ENCODE data around the gene ZNF274. TPM values are rescaled to one million over a fixed set of nuclear protein-coding genes. Genes with fewer than 3 reads are reported as not detected.
"Not testable (repeated sequence)": the region's sequence is repeated elsewhere in the genome, so short reads cannot be mapped to it uniquely, and the experiment has no call there.

The ZNF274 gene
- polyA plus RNA-seq, 12 donors = 7.6 to 21.2 (median 9.4) TPM; not detected in 1

- DNase-seq = no peak
Measured at GRCh38 chr19:58204566-58204965, 21.7 kb downstream of the ZNF274 start.

- DNase-seq = no peak
Measured at GRCh38 chr19:58209577-58209976, 26.7 kb downstream of the ZNF274 start.

- DNase-seq = no peak
Measured at GRCh38 chr19:58212336-58213074, 29.6 kb downstream of the ZNF274 start.

- no peak for DNase-seq
Measured at GRCh38 chr19:58213075-58213369, 30.2 kb downstream of the ZNF274 start.

- DNase-seq = no peak
Measured at GRCh38 chr19:58217069-58217481, 34.2 kb downstream of the ZNF274 start.

- no peak for DNase-seq
Measured at GRCh38 chr19:58217607-58218391, 34.9 kb downstream of the ZNF274 start.

GRCh38 chr19:58218899-58219298, 36.0 kb downstream of the ZNF274 start:
- DNase-seq = no peak

- no peak for DNase-seq
Measured at GRCh38 chr19:58227964-58228584, 45.2 kb downstream of the ZNF274 start.

GRCh38 chr19:58228585-58229254, 45.9 kb downstream of the ZNF274 start, which contains the start of gene ZNF544:
TSS of gene ZNF544 (plus strand) at chr19:58228914. CDS start at chr19:58244024, 15,110 bp downstream.
- peak; percentile 69 for DNase-seq

GRCh38 chr19:58229255-58229639, 46.4 kb downstream of the ZNF274 start:
- peak; percentile 14 for DNase-seq

GRCh38 chr19:58237324-58237723, 54.5 kb downstream of the ZNF274 start:
- no peak for DNase-seq

- no peak for DNase-seq
Measured at GRCh38 chr19:58243351-58243750, 60.5 kb downstream of the ZNF274 start.

- DNase-seq = no peak
Measured at GRCh38 chr19:58248886-58249285, 66.0 kb downstream of the ZNF274 start.

- no peak for DNase-seq
Measured at GRCh38 chr19:58252102-58252685, 69.3 kb downstream of the ZNF274 start.

- DNase-seq = not testable (repeated sequence)
Measured at GRCh38 chr19:58258259-58258658, 75.4 kb downstream of the ZNF274 start.

GRCh38 chr19:58261600-58261967, 78.7 kb downstream of the ZNF274 start:
- no peak for DNase-seq

GRCh38 chr19:58261968-58262921, 79.4 kb downstream of the ZNF274 start:
- DNase-seq = no peak

GRCh38 chr19:58262922-58263296, 80.0 kb downstream of the ZNF274 start:
- no peak for DNase-seq
